ENCODE results near the gene HSPA14. TPM values are rescaled to one million over a fixed set of nuclear protein-coding genes. Genes with fewer than 3 reads are reported as not detected.
A peak's percentile ranks its signal among the peaks of the same experiment; 100 is the strongest.

Gene HSPA14
- total and polyA plus RNA-seq, 4 donors: 5.3 to 9.0 (median 8.5) TPM

GRCh38 chr10:14821635-14822375 is 16.3 kb upstream of the HSPA14 start:
- DNase-seq (ENCODE audit: low spot score): no peak
- H3K36me3 ChIP-seq (ENCODE audit: control insufficient read depth in 4 of 4, insufficient read depth in 3 of 4, low read depth in 1 of 4, low read length in 3 of 4): no peaks in the 10 kb centered on the region
- no peak for TF ChIP-seq RXRA (IDR thresholded peaks at IDR 0.05)
- TF ChIP-seq EGR1 (IDR thresholded peaks at IDR 0.05; ENCODE audit: low read depth in 2 of 2): no peak
- no peak for TF ChIP-seq HNF4G (IDR thresholded peaks at IDR 0.05)
- no peak for TF ChIP-seq ATF3 (IDR thresholded peaks at IDR 0.05)
- no peak for TF ChIP-seq RAD21 (IDR thresholded peaks at IDR 0.05)
- no peak for TF ChIP-seq JUND (IDR thresholded peaks at IDR 0.05)
- no peak for TF ChIP-seq HNF4A (conservative IDR thresholded peaks at IDR 0.05)
- TF ChIP-seq SP1 (IDR thresholded peaks at IDR 0.05): no peak
- TF ChIP-seq, protein P1, sequence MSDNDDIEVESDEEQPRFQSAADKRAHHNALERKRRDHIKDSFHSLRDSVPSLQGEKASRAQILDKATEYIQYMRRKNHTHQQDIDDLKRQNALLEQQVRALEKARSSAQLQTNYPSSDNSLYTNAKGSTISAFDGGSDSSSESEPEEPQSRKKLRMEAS (IDR thresholded peaks at IDR 0.05): no peak
- no peak for TF ChIP-seq FOXA1 (IDR thresholded peaks at IDR 0.05)
- TF ChIP-seq TAF1 (conservative IDR thresholded peaks at IDR 0.05): no peak
- H3K9ac ChIP-seq (ENCODE audit: low read depth in 1 of 2, low read length in 2 of 2): no peak overlapping the region
- no peaks in the 10 kb centered on the region for H3K27me3 ChIP-seq (ENCODE audit: control insufficient read depth in 4 of 4, insufficient read depth in 4 of 4, low read length in 3 of 4)
- H3K27ac ChIP-seq (ENCODE audit: low read depth in 1 of 2, low read length in 2 of 2): no peak overlapping the region
- 91% methylated on average over 6 of the region's 6 CpGs for WGBS
- H3K9me3 ChIP-seq (ENCODE audit: control insufficient read depth in 4 of 4, low read length in 3 of 4): no peaks in the 10 kb centered on the region
- H3K4me1 ChIP-seq (ENCODE audit: control insufficient read depth in 4 of 4, insufficient read depth in 4 of 4, low read length in 3 of 4): no peaks in the 10 kb centered on the region
- no peak overlapping the region for H3K4me3 ChIP-seq (ENCODE audit: low read depth in 1 of 3, low read length in 3 of 3)

DNA sequence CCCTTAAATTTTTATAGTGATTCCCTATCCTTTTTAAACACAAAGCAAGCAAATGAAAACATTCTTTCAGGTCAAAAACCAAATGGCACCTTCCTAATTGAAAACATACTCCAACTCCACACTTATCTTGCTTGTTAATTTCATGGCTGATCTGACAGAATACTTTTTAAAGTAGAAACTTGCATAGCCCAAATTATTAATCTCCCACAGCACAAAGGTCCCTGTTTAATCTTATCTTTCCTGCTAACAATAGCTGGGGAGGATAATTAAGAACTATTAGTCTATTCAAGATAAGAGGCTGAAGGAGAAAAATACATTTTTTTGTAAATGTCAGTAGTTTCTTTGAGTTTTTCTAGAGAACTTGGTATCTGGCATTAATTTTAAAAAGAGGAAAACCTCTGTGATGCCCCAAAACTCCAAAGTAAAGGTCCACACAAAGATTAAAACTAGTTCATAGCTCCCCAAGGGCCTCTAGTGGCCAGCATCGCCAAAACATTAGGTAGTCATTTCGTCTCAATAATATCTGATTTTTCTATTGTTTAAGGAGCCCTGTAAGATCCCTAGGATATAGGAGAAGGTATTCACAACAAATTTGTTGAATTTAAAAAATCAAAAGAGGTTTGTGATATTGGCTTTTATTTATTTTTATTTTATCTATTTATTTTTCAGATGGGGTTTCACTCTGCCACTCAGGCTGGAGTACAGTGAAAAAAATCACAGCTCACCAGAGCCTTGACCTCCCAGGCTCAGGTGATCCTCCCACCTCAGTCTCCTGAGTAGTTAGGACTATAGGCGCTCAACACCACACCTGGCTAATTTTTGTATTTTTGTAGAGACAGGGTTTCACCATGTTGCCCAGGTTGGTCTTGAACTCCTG is 15.0 kb upstream of the HSPA14 start:
- 33% methylated on average over 3 of the region's 3 CpGs for WGBS
- H3K27ac ChIP-seq (ENCODE audit: low read depth in 1 of 2, low read length in 2 of 2): no peak overlapping the region
- no peaks in the 10 kb centered on the region for H3K27me3 ChIP-seq (ENCODE audit: control insufficient read depth in 4 of 4, insufficient read depth in 4 of 4, low read length in 3 of 4)
- no peaks in the 10 kb centered on the region for H3K4me1 ChIP-seq (ENCODE audit: control insufficient read depth in 4 of 4, insufficient read depth in 4 of 4, low read length in 3 of 4)
- no peak overlapping the region for H3K9ac ChIP-seq (ENCODE audit: low read depth in 1 of 2, low read length in 2 of 2)
- TF ChIP-seq, protein P2, sequence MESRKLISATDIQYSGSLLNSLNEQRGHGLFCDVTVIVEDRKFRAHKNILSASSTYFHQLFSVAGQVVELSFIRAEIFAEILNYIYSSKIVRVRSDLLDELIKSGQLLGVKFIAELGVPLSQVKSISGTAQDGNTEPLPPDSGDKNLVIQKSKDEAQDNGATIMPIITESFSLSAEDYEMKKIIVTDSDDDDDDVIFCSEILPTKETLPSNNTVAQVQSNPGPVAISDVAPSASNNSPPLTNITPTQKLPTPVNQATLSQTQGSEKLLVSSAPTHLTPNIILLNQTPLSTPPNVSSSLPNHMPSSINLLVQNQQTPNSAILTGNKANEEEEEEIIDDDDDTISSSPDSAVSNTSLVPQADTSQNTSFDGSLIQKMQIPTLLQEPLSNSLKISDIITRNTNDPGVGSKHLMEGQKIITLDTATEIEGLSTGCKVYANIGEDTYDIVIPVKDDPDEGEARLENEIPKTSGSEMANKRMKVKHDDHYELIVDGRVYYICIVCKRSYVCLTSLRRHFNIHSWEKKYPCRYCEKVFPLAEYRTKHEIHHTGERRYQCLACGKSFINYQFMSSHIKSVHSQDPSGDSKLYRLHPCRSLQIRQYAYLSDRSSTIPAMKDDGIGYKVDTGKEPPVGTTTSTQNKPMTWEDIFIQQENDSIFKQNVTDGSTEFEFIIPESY (IDR thresholded peaks at IDR 0.05): no peak
- TF ChIP-seq NR2F2 (IDR thresholded peaks at IDR 0.05) (no peak), TAF1 (conservative IDR thresholded peaks at IDR 0.05) (no peak), HNF4G (IDR thresholded peaks at IDR 0.05) (no peak), RAD21 (IDR thresholded peaks at IDR 0.05) (peak; percentile 89), SP1 (IDR thresholded peaks at IDR 0.05) (no peak), YY1 (IDR thresholded peaks at IDR 0.05) (no peak), HNF4A (conservative IDR thresholded peaks at IDR 0.05) (no peak)
- TF ChIP-seq, protein P3, sequence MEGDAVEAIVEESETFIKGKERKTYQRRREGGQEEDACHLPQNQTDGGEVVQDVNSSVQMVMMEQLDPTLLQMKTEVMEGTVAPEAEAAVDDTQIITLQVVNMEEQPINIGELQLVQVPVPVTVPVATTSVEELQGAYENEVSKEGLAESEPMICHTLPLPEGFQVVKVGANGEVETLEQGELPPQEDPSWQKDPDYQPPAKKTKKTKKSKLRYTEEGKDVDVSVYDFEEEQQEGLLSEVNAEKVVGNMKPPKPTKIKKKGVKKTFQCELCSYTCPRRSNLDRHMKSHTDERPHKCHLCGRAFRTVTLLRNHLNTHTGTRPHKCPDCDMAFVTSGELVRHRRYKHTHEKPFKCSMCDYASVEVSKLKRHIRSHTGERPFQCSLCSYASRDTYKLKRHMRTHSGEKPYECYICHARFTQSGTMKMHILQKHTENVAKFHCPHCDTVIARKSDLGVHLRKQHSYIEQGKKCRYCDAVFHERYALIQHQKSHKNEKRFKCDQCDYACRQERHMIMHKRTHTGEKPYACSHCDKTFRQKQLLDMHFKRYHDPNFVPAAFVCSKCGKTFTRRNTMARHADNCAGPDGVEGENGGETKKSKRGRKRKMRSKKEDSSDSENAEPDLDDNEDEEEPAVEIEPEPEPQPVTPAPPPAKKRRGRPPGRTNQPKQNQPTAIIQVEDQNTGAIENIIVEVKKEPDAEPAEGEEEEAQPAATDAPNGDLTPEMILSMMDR (IDR thresholded peaks at IDR 0.05; ENCODE audit: low read depth, low read length, missing input control): peak; percentile 57
- TF ChIP-seq, protein P1 (IDR thresholded peaks at IDR 0.05): no peak
- TF ChIP-seq, protein P4, sequence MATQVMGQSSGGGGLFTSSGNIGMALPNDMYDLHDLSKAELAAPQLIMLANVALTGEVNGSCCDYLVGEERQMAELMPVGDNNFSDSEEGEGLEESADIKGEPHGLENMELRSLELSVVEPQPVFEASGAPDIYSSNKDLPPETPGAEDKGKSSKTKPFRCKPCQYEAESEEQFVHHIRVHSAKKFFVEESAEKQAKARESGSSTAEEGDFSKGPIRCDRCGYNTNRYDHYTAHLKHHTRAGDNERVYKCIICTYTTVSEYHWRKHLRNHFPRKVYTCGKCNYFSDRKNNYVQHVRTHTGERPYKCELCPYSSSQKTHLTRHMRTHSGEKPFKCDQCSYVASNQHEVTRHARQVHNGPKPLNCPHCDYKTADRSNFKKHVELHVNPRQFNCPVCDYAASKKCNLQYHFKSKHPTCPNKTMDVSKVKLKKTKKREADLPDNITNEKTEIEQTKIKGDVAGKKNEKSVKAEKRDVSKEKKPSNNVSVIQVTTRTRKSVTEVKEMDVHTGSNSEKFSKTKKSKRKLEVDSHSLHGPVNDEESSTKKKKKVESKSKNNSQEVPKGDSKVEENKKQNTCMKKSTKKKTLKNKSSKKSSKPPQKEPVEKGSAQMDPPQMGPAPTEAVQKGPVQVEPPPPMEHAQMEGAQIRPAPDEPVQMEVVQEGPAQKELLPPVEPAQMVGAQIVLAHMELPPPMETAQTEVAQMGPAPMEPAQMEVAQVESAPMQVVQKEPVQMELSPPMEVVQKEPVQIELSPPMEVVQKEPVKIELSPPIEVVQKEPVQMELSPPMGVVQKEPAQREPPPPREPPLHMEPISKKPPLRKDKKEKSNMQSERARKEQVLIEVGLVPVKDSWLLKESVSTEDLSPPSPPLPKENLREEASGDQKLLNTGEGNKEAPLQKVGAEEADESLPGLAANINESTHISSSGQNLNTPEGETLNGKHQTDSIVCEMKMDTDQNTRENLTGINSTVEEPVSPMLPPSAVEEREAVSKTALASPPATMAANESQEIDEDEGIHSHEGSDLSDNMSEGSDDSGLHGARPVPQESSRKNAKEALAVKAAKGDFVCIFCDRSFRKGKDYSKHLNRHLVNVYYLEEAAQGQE (IDR thresholded peaks at IDR 0.05): no peak
- no peaks in the 10 kb centered on the region for H3K36me3 ChIP-seq (ENCODE audit: control insufficient read depth in 4 of 4, insufficient read depth in 3 of 4, low read depth in 1 of 4, low read length in 3 of 4)
- DNase-seq (ENCODE audit: low spot score): no peak
- H3K4me3 ChIP-seq (ENCODE audit: low read depth in 1 of 3, low read length in 3 of 3): no peak overlapping the region
- H3K9me3 ChIP-seq (ENCODE audit: control insufficient read depth in 4 of 4, low read length in 3 of 4): no peaks in the 10 kb centered on the region
